GM12891 (cell line): ENCODE results near the gene MOB3B.

Experiments
- PAX5 ChIP-seq: IDR thresholded peaks from 2 replicates; pipeline ENCODE4 v1.6.1; 2011; ENCODE audit warnings: low read length, moderate library complexity, mild to moderate bottlenecking; ENCODE audit not compliant: insufficient read depth, severe bottlenecking
- POLR2A ChIP-seq: IDR thresholded peaks from 2 replicates; pipeline ENCODE4 v1.6.1; 2011; ENCODE audit warnings: low read depth, low read length, control low read depth
- POLR2AphosphoS5 ChIP-seq: IDR thresholded peaks from 2 replicates; pipeline ENCODE4 v1.6.1; 2011; ENCODE audit warnings: low read depth, low read length, control low read depth
- POU2F2 ChIP-seq: IDR thresholded peaks from 2 replicates; pipeline ENCODE4 v1.6.1; 2011; ENCODE audit warnings: low read depth, mild to moderate bottlenecking, control low read depth, low read length, moderate library complexity
- SPI1 ChIP-seq: IDR thresholded peaks from 2 replicates; pipeline ENCODE4 v1.6.1; 2011; ENCODE audit warnings: low read depth, low read length, control low read depth
- TAF1 ChIP-seq: IDR thresholded peaks from 2 replicates; pipeline ENCODE4 v1.6.1; 2011; ENCODE audit warnings: low read depth, low read length, control low read depth

DNA sequence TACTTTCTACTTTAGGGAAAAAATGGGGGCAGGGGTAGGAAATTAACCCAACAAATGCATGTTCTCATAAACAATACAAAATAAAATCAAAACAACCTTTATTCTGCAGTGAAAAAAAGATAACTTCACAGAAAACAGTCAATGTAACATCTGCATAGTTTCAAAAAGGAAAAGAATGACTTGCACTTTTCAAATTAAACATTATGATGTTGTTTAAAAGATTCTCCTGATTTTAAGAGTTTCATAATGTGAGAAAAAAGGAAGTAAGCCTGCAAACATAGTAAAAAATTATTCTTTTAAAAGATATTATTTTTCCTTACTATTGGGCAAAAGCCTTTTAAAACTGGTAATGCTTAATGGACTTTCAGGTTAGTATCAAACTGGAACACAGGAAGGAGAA, 36.1 kb upstream of the MOB3B start:
- no peak for TF ChIP-seq POLR2A
- TF ChIP-seq TAF1: no peak
- TF ChIP-seq POU2F2: no peak
- TF ChIP-seq SPI1: no peak
- no peak for TF ChIP-seq PAX5
- TF ChIP-seq POLR2AphosphoS5: no peak
